Mucosa of descending colon (tissue), 3 donors: ENCODE measurements around the gene AKR1E2. TPM values are rescaled to one million over a fixed set of nuclear protein-coding genes. Genes with fewer than 3 reads are reported as not detected.

Experiments
- ATAC-seq: fragments of 200-7000 bp; cut with Tn5 transposase; one replicate; pipeline ENCODE4 v1.9.1; 2020; ENCODE audit warnings: mild to moderate bottlenecking, moderate library complexity
- DNase-seq, 3 donors: peaks; one replicate each; pipeline ENCODE4 v3.0.0-alpha.2; 2020
- H3K36me3 ChIP-seq: fragments of 200-600 bp; one replicate; pipeline ENCODE4 v1.8.0; 2021; ENCODE audit warnings: low read depth, mild to moderate bottlenecking
- H3K4me1 ChIP-seq: fragments of 200-600 bp; one replicate; pipeline ENCODE4 v1.8.0; 2021; ENCODE audit warnings: low read depth, mild to moderate bottlenecking
- H3K4me3 ChIP-seq: fragments of 200-600 bp; one replicate; pipeline ENCODE4 v1.8.0; 2021; ENCODE audit warnings: mild to moderate bottlenecking
- H3K9me3 ChIP-seq: fragments of 200-600 bp; one replicate; pipeline ENCODE4 v1.8.0; 2021; ENCODE audit warnings: mild to moderate bottlenecking
- intact Hi-C, 2 donors: fragments of 100-400 bp; cut with DNase I in 1 of 2; cut with micrococcal nuclease in 1 of 2; formaldehyde crosslinking; loops; one replicate each; pipeline versions ENCODE4 v1.11.0 to v1.11.1; 2022; cut with DNase I, micrococcal nuclease
- total RNA-seq, 3 donors: library from RNA; stranded (reverse); fragmentation: NEBNext Ultra II Directional in 2 of 3; extraction: Animal tissue kit (Norgen Biotek cat#: 25700) in 2 of 3; gene quantifications; one replicate each; pipeline versions ENCODE4 v1.2.1 to v1.2.4, GENCODE V29; 2021 to 2023
- TF ChIP-seq, protein P1 (sequence below): fragments of 200-600 bp; IDR thresholded peaks from one replicate; pipeline ENCODE4 v1.8.0; 2022; ENCODE audit warnings: antibody characterized with exemption, mild to moderate bottlenecking
- donor health status: DM: no; HTN: no; CAD: no; lungs with moderate emphysema.
- donor health status: DM: no; HTN: no; CAD: no.
- donor health status: DM: no; HTN: yes; CAD: no.

Gene AKR1E2
- total RNA-seq, 3 donors from 2014 or later, result 6.7 to 20.4 (median 8.0) TPM

DNA sequence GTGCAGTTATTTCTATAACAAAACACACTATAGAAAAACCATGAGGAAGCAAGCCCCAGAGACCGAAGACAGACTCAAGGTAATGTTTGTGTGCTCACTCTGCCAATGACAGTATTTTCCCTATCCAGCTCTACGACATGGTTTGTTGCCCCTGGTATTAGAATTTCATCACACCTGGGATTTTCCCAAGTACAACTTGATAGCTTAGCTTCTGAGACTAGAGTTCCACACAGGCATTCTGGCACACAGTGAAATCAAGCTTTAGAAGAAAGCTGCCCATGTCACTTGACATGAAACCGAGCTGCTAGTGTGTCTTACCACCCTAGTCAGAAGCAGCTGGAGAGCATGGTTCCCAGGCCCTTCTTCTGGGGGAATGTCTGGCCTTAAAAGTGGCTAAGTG is 44.1 kb upstream of the AKR1E2 start:
- H3K9me3 ChIP-seq, result no peaks in the 10 kb centered on the region
- no peak overlapping the region for H3K4me3 ChIP-seq
- intact Hi-C loops, result no loop called here
- H3K4me1 ChIP-seq, result no peaks in the 10 kb centered on the region
- no peak for ATAC-seq
- TF ChIP-seq, protein P1, sequence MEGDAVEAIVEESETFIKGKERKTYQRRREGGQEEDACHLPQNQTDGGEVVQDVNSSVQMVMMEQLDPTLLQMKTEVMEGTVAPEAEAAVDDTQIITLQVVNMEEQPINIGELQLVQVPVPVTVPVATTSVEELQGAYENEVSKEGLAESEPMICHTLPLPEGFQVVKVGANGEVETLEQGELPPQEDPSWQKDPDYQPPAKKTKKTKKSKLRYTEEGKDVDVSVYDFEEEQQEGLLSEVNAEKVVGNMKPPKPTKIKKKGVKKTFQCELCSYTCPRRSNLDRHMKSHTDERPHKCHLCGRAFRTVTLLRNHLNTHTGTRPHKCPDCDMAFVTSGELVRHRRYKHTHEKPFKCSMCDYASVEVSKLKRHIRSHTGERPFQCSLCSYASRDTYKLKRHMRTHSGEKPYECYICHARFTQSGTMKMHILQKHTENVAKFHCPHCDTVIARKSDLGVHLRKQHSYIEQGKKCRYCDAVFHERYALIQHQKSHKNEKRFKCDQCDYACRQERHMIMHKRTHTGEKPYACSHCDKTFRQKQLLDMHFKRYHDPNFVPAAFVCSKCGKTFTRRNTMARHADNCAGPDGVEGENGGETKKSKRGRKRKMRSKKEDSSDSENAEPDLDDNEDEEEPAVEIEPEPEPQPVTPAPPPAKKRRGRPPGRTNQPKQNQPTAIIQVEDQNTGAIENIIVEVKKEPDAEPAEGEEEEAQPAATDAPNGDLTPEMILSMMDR, result no peak
- DNase-seq, result no peak
- no peaks in the 10 kb centered on the region for H3K36me3 ChIP-seq

DNA sequence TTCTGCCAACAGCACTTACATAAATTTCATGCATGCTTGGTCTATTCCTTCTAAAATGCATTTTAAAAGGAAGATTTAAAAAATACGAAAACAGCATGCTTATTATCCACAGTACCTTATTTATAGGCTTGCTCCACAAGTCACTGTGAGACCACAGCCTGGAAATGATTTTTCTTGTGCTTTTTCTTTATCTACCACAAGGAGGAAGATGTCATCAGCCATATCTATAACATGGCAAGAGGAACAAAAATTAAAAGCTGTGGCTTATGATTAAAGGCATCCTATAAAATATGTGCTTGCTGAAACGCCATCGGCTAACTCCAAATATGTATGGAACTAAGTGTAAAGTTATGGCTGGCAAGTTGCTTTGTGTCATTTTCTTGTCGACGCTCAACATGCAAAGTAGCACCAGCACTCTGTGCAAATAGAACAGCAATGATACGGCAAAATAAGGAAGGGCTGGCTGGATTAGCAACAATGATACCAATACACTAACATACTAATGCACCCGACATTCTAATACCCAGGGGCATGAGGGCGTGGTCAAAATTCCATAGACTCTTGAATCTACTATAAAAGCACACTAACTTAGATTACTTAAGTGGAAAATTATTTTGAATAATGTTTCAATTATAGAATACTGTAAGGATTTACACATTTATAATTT is 41.2 kb upstream of the AKR1E2 start:
- no peak for ATAC-seq
- TF ChIP-seq, protein P1, result no peak
- intact Hi-C loops, result no loop called here

DNA sequence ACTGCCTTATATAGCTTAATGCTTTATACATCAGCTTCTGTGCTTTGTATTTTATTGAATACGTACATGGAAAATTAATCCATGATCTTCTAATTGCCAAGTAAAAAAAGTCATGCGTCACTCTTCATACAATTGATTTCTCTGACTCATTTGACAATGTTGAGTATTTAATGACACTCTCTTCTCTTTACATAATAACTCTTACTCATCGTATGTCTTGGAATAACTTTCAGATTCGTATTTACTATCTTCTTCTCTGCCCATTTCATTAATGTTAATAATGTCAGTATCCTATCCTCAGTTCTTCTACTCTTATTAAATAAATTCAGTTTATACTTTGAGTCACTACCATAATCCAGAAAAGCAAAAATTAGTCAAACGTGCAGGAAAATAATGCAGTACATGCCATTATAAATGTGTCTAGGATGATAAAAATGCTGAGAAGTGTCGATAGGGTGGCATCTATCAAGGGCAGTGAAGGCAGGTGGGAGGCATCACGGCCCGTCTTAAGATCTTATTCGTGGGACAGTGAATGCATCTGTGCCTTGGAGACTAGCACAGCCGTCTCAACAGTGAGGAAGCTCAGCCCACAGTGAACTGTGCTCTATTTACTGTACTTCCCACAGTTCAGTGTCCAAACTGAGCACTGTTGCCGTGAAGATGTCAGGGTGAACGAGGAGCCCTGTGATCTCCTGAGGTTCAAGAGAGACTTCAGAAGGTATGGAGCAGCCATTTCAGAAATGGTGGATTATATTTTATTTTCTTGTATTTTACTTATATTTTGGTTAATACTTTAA is 39.8 kb upstream of the AKR1E2 start:
- no peak overlapping the region for H3K4me3 ChIP-seq
- no peak for ATAC-seq
- no peaks in the 10 kb centered on the region for H3K4me1 ChIP-seq
- TF ChIP-seq, protein P1, result no peak
- H3K9me3 ChIP-seq, result no peaks in the 10 kb centered on the region
- DNase-seq, result no peak
- H3K36me3 ChIP-seq, result no peaks in the 10 kb centered on the region
- intact Hi-C loops, result no loop called here

More for the DNA sequence above, 41.2 kb upstream of the AKR1E2 start:
- DNase-seq, result no peak
- no peaks in the 10 kb centered on the region for H3K36me3 ChIP-seq
- H3K4me1 ChIP-seq, result no peaks in the 10 kb centered on the region
- no peak overlapping the region for H3K4me3 ChIP-seq
- H3K9me3 ChIP-seq, result no peaks in the 10 kb centered on the region

DNA sequence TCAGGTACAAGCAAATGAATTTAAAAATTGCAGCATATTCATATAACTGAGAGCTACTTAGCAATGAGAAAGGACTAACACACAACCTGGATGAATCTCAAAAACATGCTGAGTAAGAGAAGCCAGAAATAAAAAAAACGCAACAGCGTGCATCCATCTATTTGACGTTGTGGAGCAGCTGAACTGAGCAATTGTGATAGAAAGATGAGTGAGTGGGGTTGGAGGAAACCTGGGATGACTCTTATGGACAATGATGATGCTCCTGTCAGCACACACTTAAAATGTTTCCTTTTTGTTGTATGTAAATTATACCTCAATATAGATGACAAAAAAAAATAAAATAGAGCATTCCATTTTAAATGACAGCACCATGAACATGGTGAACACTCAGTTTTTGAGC is 36.0 kb upstream of the AKR1E2 start:
- intact Hi-C loops, result no loop called here
- H3K4me1 ChIP-seq, result no peaks in the 10 kb centered on the region
- TF ChIP-seq, protein P1, result no peak
- no peak for DNase-seq
- no peaks in the 10 kb centered on the region for H3K36me3 ChIP-seq
- H3K4me3 ChIP-seq, result no peak overlapping the region
- no peaks in the 10 kb centered on the region for H3K9me3 ChIP-seq
- ATAC-seq, result no peak

DNA sequence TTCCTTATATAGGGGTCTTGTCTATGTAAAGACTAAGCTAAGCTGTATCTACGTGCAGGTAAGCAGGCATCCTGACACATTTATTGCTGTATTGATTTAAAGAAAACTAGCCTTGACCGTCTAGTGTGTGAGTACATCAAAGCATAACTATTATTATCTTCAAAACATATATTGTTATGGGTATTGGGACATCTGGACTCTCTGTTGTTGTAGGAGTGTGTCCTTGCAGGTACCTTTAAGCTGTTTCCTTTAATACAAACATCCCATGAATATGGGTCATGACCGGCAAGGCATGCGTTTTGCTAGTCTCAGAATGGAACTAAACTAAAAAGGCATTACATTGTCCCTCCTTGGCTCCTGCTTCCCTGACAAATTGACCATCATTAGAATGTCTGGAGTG is 35.1 kb upstream of the AKR1E2 start:
- Histone ChIP-seq H3K9me3 (no peaks in the 10 kb centered on the region), H3K36me3 (no peaks in the 10 kb centered on the region), H3K4me3 (no peak overlapping the region), H3K4me1 (no peaks in the 10 kb centered on the region)
- intact Hi-C loops, result no loop called here
- ATAC-seq, result no peak
- DNase-seq, result no peak
- TF ChIP-seq, protein P1, result no peak
